ENCODE data around the gene LBX2. TPM values are rescaled to one million over a fixed set of nuclear protein-coding genes. Genes with fewer than 3 reads are reported as not detected.
"Not testable (repeated sequence)": the region's sequence is repeated elsewhere in the genome, so short reads cannot be mapped to it uniquely, and the experiment has no call there.

LBX2 gene
- total RNA-seq, 1 donor from 2014 or later: not detected

- H3K27ac ChIP-seq (ENCODE audit: low read depth, low read length): peak within 1 kb of the TSS; percentile 85
- peaks cover 14 to 24% (median 23%) of the 10 kb centered on the region in 3 donors for H3K36me3 ChIP-seq (ENCODE audit: control insufficient read depth in 3 of 3, insufficient read depth in 3 of 3, low read length in 3 of 3)
- H3K9me3 ChIP-seq (ENCODE audit: control insufficient read depth in 3 of 3, low read length in 3 of 3): no peaks in the 10 kb centered on the region
- peak within 1 kb of the TSS; percentile 92 to 99 (median 99) for H3K9ac ChIP-seq (ENCODE audit: low read depth in 1 of 3, low read length in 3 of 3)
- H3K4me3 ChIP-seq (ENCODE audit: low read length in 3 of 3): peak within 1 kb of the TSS; percentile 89 to 100 (median 99)
- peaks cover 20 to 29% (median 26%) of the 10 kb centered on the region in 3 donors for H3K4me1 ChIP-seq (ENCODE audit: control insufficient read depth in 3 of 3, insufficient read depth in 3 of 3, low read length in 3 of 3)
- no peaks in the 10 kb centered on the region for H3K27me3 ChIP-seq (ENCODE audit: control insufficient read depth in 3 of 3, insufficient read depth in 3 of 3, low read length in 3 of 3)
These were observed 27.1 kb downstream of the LBX2 start, which contains the start of gene MRPL53 for GRCh38 chr2:74472086-74472944. TSS of gene MRPL53 (minus strand) at chr2:74472680. CDS start at chr2:74472660, 20 bp downstream.

DNA sequence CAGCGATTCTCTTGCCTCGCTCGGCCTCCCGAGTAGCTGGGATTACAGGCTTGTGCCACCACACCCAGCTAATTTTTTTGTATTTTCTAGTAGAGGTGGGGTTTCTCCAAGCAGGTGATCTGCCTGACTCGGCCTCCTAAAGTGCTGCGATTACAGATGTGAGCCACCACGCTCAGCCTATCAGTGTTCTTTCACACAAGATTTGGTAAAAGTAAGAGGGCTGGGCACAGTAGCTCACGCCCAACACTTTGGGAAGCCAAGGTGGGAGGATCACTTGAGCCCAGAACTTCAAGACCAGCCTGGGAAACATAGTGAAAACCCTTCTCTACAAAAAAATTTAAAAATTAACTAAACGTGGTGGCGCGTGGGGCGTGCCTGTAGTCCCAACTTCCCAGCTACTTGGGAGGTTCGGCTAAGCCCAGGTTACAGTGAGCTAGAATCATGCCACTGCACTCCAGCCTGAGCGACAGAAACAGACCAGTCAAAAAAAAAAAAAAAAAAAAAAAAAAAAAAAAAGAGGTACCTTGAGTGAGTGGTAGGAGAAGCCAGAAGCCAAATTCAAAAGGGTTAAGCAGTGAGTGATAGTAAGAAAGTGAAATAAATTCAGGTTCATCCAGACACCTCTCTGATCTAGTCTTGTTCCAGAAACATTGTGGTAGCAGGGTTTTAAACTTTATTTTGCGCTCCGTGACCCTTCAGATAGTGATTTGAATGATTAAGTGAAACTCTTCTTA, 27.9 kb downstream of the LBX2 start:
- peak overlapping the region; percentile 89 to 100 (median 99) for H3K4me3 ChIP-seq (ENCODE audit: low read length in 3 of 3)
- no peaks in the 10 kb centered on the region for H3K9me3 ChIP-seq (ENCODE audit: control insufficient read depth in 3 of 3, low read length in 3 of 3)
- peak overlapping the region; percentile 92 to 99 (median 99) for H3K9ac ChIP-seq (ENCODE audit: low read depth in 1 of 3, low read length in 3 of 3)
- H3K27ac ChIP-seq (ENCODE audit: low read depth, low read length): peak overlapping the region; percentile 85
- peaks cover 20 to 29% (median 26%) of the 10 kb centered on the region in 3 donors for H3K4me1 ChIP-seq (ENCODE audit: control insufficient read depth in 3 of 3, insufficient read depth in 3 of 3, low read length in 3 of 3)
- H3K36me3 ChIP-seq (ENCODE audit: control insufficient read depth in 3 of 3, insufficient read depth in 3 of 3, low read length in 3 of 3): peaks cover 14 to 19% (median 16%) of the 10 kb centered on the region in 3 donors
- no peaks in the 10 kb centered on the region for H3K27me3 ChIP-seq (ENCODE audit: control insufficient read depth in 3 of 3, insufficient read depth in 3 of 3, low read length in 3 of 3)

GRCh38 chr2:74470742-74471141, 28.7 kb downstream of the LBX2 start:
- peak overlapping the region in 1 of 3 donors; percentile 35 for H3K4me3 ChIP-seq (ENCODE audit: low read length in 3 of 3)
- not testable (repeated sequence) for H3K27ac ChIP-seq (ENCODE audit: low read depth, low read length)

GRCh38 chr2:74464406-74464805, 35.0 kb downstream of the LBX2 start:
- Histone ChIP-seq H3K9me3 (ENCODE audit: control insufficient read depth in 3 of 3, low read length in 3 of 3) (no peaks in the 10 kb centered on the region), H3K27me3 (ENCODE audit: control insufficient read depth in 3 of 3, insufficient read depth in 3 of 3, low read length in 3 of 3) (no peaks in the 10 kb centered on the region), H3K36me3 (ENCODE audit: control insufficient read depth in 3 of 3, insufficient read depth in 3 of 3, low read length in 3 of 3) (peaks cover 17 to 22% (median 22%) of the 10 kb centered on the region in 3 donors), H3K27ac (ENCODE audit: low read depth, low read length) (peak overlapping the region; percentile 70), H3K4me1 (ENCODE audit: control insufficient read depth in 3 of 3, insufficient read depth in 3 of 3, low read length in 3 of 3) (peaks cover 10 to 19% (median 14%) of the 10 kb centered on the region in 3 donors), H3K4me3 (ENCODE audit: low read length in 3 of 3) (peak overlapping the region; percentile 81 to 91 (median 87)), H3K9ac (ENCODE audit: low read depth in 1 of 3, low read length in 3 of 3) (peak overlapping the region; percentile 88 to 93 (median 91))

More at GRCh38 chr2:74470742-74471141, 28.7 kb downstream of the LBX2 start:
- not testable (repeated sequence) for H3K27me3 ChIP-seq (ENCODE audit: control insufficient read depth in 3 of 3, insufficient read depth in 3 of 3, low read length in 3 of 3); H3K9ac ChIP-seq (ENCODE audit: low read depth in 1 of 3, low read length in 3 of 3); H3K9me3 ChIP-seq (ENCODE audit: control insufficient read depth in 3 of 3, low read length in 3 of 3)
- peaks cover 11 to 19% (median 15%) of the 10 kb centered on the region in 3 donors for H3K36me3 ChIP-seq (ENCODE audit: control insufficient read depth in 3 of 3, insufficient read depth in 3 of 3, low read length in 3 of 3)
- peaks cover 23 to 34% (median 31%) of the 10 kb centered on the region in 3 donors for H3K4me1 ChIP-seq (ENCODE audit: control insufficient read depth in 3 of 3, insufficient read depth in 3 of 3, low read length in 3 of 3)

GRCh38 chr2:74462786-74463105, 36.7 kb downstream of the LBX2 start:
- Histone ChIP-seq H3K4me3 (ENCODE audit: low read length in 3 of 3) (no peak overlapping the region), H3K36me3 (ENCODE audit: control insufficient read depth in 3 of 3, insufficient read depth in 3 of 3, low read length in 3 of 3) (peaks cover 17 to 22% (median 22%) of the 10 kb centered on the region in 3 donors), H3K9me3 (ENCODE audit: control insufficient read depth in 3 of 3, low read length in 3 of 3) (no peaks in the 10 kb centered on the region), H3K27me3 (ENCODE audit: control insufficient read depth in 3 of 3, insufficient read depth in 3 of 3, low read length in 3 of 3) (no peaks in the 10 kb centered on the region), H3K9ac (ENCODE audit: low read depth in 1 of 3, low read length in 3 of 3) (no peak overlapping the region), H3K4me1 (ENCODE audit: control insufficient read depth in 3 of 3, insufficient read depth in 3 of 3, low read length in 3 of 3) (peaks cover 15 to 30% (median 22%) of the 10 kb centered on the region in 3 donors), H3K27ac (ENCODE audit: low read depth, low read length) (no peak overlapping the region)

DNA sequence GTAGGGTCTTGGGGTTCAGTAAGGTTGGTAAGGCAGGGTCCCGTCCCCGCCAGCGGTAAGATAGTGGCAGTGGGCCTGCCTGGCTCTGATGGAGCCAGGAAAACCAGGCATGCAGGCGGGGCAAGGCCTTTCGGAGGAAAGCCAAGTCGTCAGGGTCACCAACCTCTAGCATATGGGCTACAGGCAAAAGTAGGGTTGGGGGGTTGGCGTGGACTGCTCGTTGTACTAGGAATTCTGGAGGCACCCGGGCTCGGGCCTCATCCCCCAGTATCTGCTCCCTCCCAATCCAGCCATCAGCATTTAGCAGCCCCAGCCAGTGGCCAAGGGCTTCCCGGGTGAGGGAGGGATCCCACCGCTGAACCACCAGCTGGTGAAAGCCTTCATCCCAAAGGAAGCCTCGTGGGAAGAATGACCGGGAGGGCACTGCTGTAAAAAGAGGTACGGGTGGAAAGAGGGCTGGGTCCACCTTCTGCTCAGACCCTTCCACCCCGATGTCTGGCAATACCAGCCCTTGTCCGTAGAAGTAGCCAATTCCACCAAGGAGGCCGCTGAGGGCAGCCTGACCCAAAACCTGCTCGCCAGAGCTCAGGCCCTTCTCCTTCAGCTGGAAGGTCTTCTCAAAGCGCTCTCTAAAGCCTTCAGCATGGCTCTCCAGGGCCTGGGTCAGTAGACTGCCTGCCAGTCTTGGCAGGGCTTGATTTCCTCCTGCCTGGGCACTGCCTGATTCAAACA, 37.2 kb downstream of the LBX2 start:
- Histone ChIP-seq H3K27ac (ENCODE audit: low read depth, low read length) (no peak overlapping the region), H3K36me3 (ENCODE audit: control insufficient read depth in 3 of 3, insufficient read depth in 3 of 3, low read length in 3 of 3) (peaks cover 17 to 22% (median 22%) of the 10 kb centered on the region in 3 donors), H3K27me3 (ENCODE audit: control insufficient read depth in 3 of 3, insufficient read depth in 3 of 3, low read length in 3 of 3) (no peaks in the 10 kb centered on the region), H3K9ac (ENCODE audit: low read depth in 1 of 3, low read length in 3 of 3) (no peak overlapping the region), H3K4me3 (ENCODE audit: low read length in 3 of 3) (no peak overlapping the region), H3K9me3 (ENCODE audit: control insufficient read depth in 3 of 3, low read length in 3 of 3) (no peaks in the 10 kb centered on the region), H3K4me1 (ENCODE audit: control insufficient read depth in 3 of 3, insufficient read depth in 3 of 3, low read length in 3 of 3) (peaks cover 18 to 34% (median 22%) of the 10 kb centered on the region in 3 donors)

DNA sequence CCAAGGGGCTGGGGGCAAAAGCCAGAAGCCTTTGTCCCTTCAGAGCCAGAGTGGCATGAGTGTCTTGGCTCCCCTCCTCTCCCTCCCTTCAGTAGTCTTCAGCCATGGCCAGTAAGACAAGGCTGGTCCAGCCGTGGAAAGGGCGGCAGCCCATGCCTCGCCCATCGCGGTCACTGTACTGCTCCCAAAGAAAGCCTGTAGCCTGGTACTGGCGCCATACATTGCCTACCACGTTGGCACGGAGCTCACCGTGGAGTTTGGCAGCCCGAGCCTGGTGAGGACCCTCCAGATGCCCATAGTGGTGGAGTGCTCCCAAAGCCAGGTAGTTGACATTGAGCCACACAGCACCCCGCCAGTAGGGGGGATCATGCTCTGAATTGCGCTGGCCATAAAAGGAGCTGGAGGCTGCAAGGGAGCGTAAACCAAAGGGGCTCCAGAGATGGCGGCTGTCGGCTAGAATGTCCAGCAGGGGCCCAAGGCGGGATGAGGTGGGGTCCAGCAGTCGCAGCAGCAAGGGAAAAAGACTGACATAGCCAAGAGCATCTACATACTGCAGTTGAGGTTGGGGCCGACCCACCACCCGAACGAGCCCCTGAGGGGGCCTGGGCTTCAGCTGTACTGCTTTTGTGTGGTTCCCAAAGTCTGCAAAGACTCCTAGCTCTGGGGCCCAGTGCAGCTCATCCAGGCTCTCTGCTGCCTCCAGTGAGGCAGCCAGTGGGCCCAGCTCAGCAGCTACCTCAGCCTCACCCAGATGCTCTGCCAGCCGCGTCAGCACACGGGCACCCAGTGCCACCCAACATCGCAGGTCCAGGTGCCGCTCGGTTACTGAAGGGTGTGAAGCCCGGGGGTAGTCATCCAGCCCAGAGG, 38.0 kb downstream of the LBX2 start:
- peaks cover 20 to 23% (median 22%) of the 10 kb centered on the region in 3 donors for H3K36me3 ChIP-seq (ENCODE audit: control insufficient read depth in 3 of 3, insufficient read depth in 3 of 3, low read length in 3 of 3)
- no peak overlapping the region for H3K4me3 ChIP-seq (ENCODE audit: low read length in 3 of 3)
- H3K9me3 ChIP-seq (ENCODE audit: control insufficient read depth in 3 of 3, low read length in 3 of 3): no peaks in the 10 kb centered on the region
- no peak overlapping the region for H3K9ac ChIP-seq (ENCODE audit: low read depth in 1 of 3, low read length in 3 of 3)
- H3K27me3 ChIP-seq (ENCODE audit: control insufficient read depth in 3 of 3, insufficient read depth in 3 of 3, low read length in 3 of 3): no peaks in the 10 kb centered on the region
- peaks cover 25 to 42% (median 30%) of the 10 kb centered on the region in 3 donors for H3K4me1 ChIP-seq (ENCODE audit: control insufficient read depth in 3 of 3, insufficient read depth in 3 of 3, low read length in 3 of 3)
- no peak overlapping the region for H3K27ac ChIP-seq (ENCODE audit: low read depth, low read length)

DNA sequence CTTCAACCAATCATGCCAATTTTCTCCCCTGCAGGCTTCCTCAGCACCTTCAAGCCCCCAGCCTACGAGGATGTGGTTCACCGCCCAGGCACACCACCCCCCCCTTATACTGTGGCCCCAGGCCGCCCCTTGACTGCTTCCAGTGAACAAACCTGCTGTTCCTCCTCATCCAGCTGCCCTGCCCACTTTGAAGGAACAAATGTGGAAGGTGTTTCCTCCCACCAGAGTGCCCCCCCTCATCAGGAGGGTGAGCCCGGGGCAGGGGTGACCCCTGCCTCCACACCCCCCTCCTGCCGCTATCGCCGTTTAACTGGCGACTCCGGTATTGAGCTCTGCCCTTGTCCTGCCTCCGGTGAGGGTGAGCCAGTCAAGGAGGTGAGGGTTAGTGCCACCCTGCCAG, 39.2 kb downstream of the LBX2 start:
- H3K9ac ChIP-seq (ENCODE audit: low read depth in 1 of 3, low read length in 3 of 3); H3K4me3 ChIP-seq (ENCODE audit: low read length in 3 of 3); H3K27me3 ChIP-seq (ENCODE audit: control insufficient read depth in 3 of 3, insufficient read depth in 3 of 3, low read length in 3 of 3); H3K27ac ChIP-seq (ENCODE audit: low read depth, low read length); H3K9me3 ChIP-seq (ENCODE audit: control insufficient read depth in 3 of 3, low read length in 3 of 3): not testable (repeated sequence)
- H3K36me3 ChIP-seq (ENCODE audit: control insufficient read depth in 3 of 3, insufficient read depth in 3 of 3, low read length in 3 of 3): peaks cover 20 to 24% (median 22%) of the 10 kb centered on the region in 3 donors
- peaks cover 31 to 48% (median 36%) of the 10 kb centered on the region in 3 donors for H3K4me1 ChIP-seq (ENCODE audit: control insufficient read depth in 3 of 3, insufficient read depth in 3 of 3, low read length in 3 of 3)

Data from skeletal muscle tissue (tissue), 4 donors.